GM23248 (cell line): ENCODE data around the gene TENM4.

Experiments used
- EZH2 ChIP-seq: fragments of 200-600 bp; sonication (generic); IDR thresholded peaks from 2 replicates; pipeline ENCODE4 v1.6.1; 2018; ENCODE audit warnings: antibody characterized with exemption, mild to moderate bottlenecking; ENCODE audit not compliant: insufficient read depth, poor library complexity, severe bottlenecking
- EZH2phosphoT487 ChIP-seq: fragments of 200-600 bp; sonication (generic); IDR thresholded peaks from 2 replicates; pipeline ENCODE4 v1.6.1; 2018; ENCODE audit warnings: antibody characterized with exemption, moderate library complexity, mild to moderate bottlenecking, low read depth; ENCODE audit not compliant: insufficient read depth

- TF ChIP-seq EZH2 = no peak
- no peak for TF ChIP-seq EZH2phosphoT487
These were observed 205.1 kb downstream of the TENM4 start for GRCh38 chr11:79235696-79236095.
